Ecto neural progenitor cell (in vitro differentiated cells): ENCODE data around the gene LTBP1.
"Not testable (repeated sequence)": the region's sequence is repeated elsewhere in the genome, so short reads cannot be mapped to it uniquely, and the experiment has no call there.

Source experiments
- DNase-seq: peaks from one replicate; pipeline ENCODE4 v3.0.0-alpha.2; 2018; ENCODE audit warnings: low spot score

The LTBP1 gene

DNA sequence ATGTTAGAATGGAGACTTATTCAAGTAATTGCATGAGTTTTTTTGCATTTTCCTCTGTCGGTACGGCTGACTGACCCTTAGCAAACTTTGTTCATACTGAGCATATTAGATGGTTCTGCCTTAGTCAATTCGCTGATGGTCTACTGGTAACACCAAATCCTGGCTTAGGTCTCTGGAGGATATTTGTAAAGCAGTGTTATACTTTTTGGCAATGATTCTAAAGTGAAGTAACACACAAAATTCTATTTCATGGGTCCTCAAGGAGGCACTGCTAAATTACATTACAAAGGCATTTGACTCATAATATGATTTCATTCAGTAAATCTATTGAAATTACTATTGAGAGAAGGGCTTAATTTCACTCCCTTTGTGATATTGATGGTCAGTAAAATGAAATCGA lies 282.9 kb downstream of the LTBP1 start:
- no peak for DNase-seq

GRCh38 chr2:33230195-33230594 lies 283.4 kb downstream of the LTBP1 start:
- DNase-seq, result no peak

GRCh38 chr2:33230842-33231241 lies 284.1 kb downstream of the LTBP1 start:
- DNase-seq, result no peak

DNA sequence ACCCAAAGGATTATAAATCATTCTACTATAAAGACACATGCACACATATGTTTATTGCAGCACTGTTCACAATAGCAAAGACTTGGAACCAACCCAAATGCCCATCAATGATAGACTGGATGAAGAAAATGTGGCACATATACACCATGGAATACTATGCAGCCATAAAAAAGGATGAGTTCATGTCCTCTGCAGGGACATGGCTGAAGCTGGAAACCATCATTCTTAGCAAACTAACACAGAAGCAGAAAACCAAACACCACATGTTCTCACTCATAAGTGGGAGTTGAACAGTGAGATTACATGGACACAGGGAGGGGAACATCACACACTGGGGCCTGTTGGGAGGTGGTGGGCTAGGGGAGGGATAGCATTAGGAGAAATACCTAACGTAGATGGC lies 288.8 kb downstream of the LTBP1 start:
- not testable (repeated sequence) for DNase-seq

- DNase-seq, result no peak
These were observed 290.0 kb downstream of the LTBP1 start for GRCh38 chr2:33236482-33237385.

GRCh38 chr2:33238111-33238510 lies 291.4 kb downstream of the LTBP1 start:
- DNase-seq, result no peak

- DNase-seq, result no peak
These were observed 293.4 kb downstream of the LTBP1 start for GRCh38 chr2:33240178-33240577.

GRCh38 chr2:33241072-33241471 lies 294.3 kb downstream of the LTBP1 start:
- no peak for DNase-seq

DNA sequence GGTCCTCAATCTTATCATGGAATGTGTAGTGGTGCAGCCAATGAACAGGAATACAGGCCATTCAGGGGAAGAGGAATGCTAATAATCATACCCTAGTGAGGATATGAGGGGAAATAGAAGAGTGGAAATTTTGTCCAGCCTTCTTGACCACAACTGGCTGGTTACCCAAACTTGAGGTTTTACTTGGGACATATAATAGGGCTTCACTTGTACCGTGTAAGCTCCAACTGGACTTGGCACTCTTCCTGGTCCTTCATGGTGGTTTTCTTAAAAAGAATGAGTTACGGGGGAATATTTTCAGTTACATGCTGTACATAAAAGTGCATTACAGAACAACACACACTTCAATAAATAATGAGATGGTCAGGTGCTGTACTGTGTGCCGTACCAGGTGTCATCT lies 294.8 kb downstream of the LTBP1 start:
- DNase-seq, result no peak

- no peak for DNase-seq
These were observed 296.1 kb downstream of the LTBP1 start for GRCh38 chr2:33242845-33243244.

GRCh38 chr2:33246432-33246831 lies 299.7 kb downstream of the LTBP1 start:
- DNase-seq, result no peak

DNA sequence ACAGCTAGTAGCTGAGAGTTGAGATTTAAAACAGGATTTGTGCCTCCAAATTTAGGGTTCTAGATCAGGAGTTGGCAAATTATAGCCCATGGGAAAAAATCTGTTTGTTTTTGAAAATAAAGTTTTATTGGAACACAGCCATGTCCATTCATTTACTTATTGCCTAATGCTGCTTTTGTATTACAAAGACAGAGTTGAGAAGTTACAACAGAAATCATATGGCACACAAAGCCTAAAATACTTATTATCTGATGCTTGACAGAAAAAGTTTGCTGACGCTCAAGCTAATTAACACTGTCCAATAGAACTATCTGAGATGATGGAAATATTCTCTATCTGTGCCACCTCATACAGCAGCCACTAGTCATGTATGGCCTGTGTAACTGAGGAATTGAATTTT lies 300.6 kb downstream of the LTBP1 start:
- no peak for DNase-seq

DNA sequence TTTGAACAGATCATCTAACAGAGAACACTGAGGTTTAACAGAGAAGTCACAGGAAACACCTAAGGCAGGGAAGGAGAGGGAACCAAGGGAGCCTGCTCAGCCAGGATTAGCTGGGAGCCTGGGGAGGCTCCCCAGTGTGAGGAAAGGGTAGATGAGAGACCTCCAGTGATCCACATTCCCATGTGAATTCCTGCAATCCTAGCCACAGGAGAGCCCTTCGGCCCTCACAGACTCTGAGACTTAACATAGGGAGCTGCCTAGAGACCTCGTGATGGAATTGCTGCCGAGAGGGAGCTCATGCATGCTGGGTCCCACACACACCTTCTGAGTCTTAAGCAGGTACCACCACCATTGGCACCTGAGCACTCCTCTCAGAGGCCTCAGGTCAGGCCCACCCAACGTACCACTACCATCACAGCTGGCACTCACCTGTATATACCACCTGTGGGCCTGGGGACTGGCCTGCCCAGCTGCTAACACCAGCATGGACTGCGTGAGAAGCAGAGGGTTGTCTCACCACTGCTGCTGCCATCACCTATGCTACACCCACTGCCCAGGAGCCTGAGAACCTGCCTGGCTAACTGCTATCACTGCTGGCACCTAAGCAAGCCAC lies 303.8 kb downstream of the LTBP1 start:
- no peak for DNase-seq

DNA sequence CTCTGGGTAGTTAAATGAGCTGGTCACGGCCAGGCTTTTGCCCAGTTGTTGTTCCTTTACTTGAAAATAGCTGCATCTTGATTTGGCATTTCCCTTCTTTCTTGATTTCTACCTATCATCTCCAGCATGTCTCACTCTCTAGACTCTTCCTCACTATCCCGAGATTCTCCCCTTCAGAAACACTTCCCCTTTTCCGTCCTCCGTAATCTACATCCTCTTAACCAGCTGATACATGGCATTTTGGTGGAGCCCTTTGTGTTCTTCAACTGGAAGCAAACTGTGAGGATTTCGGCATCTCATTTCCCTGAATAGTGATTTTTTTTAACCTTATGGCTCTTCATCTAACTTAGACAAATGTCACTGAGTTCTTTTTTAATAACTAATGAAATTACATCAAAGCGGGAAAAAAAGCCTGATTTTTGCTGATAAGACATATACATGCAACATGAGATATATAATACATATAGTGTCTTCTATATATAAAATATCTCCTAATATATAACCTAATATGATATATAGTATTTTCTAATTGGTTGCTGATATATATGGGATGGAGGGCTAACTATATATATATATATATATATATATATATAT lies 309.5 kb downstream of the LTBP1 start:
- DNase-seq, result no peak

- DNase-seq, result no peak
These were observed 311.6 kb downstream of the LTBP1 start for GRCh38 chr2:33258387-33258786.

DNA sequence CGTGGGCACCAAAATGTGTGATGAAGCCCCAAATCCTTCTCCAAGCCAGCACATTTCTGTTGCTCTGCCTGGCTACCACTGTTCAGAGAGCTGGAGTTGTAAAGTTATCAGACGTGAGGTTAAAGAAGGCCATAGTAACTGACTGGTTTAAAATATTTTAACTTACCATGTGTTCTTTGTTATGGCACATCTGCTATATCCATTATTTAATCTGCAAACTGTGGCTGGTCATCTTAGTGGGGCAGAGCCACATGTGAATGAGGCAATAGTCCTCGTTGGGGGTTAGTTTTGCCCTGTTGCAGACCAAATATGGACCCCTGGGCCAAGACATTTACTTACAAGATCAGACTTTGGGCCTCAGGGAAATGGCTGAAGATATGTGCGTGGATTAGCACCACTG lies 315.3 kb downstream of the LTBP1 start:
- DNase-seq, result no peak

DNA sequence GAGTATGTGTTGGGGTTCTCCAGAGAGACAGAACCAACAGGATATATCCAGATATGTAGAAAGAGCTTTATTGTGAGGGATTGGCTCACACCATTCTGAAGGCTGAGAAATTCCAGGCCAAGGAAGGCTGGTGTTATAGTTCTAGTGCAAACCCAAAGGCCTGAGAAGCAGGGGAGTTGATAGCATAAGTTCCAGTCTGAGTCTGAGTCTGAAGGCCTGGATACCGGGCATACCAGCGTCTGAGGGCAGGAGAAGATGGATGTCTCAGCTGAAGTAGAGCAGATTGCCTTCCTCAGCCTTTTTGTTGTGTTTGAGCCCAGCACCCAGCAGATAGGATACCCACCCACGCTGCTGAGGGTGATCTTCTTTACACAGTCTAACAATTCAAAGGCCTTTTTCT lies 318.0 kb downstream of the LTBP1 start:
- no peak for DNase-seq

DNA sequence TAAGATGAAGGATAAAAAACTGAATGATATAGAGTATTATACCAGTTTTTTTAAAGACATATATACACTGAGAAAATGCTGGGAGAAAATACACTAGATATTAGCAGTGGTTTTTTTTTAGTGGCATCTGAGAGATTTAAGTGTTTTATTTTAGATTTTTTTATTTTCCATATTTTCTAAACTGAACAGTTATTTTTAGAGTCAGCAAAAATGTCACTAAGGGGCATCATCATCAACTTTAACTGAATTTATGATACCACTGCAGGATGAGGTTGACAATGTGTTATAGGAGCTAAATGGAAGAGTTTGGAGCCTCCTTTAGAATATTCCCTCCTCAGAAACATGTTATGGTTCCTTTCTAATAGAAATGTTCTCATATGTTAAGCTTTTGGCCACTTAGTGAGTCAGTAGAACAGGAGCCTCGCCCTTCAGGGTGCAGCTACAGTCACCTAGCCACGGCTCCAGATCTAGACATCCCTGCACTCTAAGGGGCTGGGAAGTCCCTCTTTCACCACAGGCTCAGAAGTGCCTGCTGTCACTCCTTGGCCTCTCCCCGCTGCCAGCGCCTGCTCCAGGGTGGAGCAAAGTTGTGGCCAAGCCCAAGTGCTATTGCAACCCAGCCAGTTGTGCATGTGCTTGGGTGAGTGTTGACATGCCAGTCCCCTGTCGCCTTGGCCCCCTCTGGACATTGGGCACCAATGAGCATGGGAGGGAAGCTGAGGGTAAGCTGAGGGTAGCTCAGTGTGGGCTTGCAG lies 319.0 kb downstream of the LTBP1 start:
- no peak for DNase-seq

DNA sequence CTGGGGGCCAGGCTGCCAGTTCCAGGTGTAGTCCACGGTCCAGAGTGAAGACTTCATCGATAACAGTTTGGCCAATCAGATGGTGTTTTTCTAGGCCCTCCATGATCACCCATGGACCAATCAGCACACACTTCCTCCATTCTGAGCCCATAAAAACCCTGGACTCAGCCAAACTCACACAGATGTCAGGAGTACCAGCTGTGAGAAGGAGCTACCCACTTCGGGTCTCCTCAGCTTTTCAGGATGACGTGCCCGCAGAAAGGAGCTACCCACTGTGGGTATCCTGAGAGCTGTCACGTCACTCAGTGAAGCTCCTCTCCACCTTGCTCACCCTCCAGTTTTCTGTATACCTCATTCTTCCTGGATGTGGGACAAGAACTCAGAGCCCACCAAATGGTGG lies 319.7 kb downstream of the LTBP1 start:
- DNase-seq, result no peak

- no peak for DNase-seq
These were observed 320.3 kb downstream of the LTBP1 start for GRCh38 chr2:33267043-33267442.

DNA sequence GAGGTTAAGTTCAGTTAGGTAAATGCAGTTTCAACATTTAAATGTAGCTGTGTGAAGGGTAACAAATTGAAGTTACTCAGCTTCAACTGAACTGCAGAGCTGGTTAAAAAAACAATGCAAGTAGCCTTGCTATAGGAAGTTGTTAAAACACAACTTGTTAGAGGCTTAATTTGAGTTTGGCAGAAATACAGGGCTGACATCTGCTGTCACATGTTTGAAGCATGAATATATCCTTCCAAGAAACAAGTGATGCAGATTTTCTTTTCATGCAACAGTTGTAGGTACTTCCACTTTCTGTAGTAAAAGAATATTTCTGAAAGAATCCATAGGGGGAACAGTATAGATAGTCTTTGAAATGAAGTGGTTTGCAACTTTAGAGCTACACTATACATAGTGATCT lies 321.0 kb downstream of the LTBP1 start:
- DNase-seq, result no peak

DNA sequence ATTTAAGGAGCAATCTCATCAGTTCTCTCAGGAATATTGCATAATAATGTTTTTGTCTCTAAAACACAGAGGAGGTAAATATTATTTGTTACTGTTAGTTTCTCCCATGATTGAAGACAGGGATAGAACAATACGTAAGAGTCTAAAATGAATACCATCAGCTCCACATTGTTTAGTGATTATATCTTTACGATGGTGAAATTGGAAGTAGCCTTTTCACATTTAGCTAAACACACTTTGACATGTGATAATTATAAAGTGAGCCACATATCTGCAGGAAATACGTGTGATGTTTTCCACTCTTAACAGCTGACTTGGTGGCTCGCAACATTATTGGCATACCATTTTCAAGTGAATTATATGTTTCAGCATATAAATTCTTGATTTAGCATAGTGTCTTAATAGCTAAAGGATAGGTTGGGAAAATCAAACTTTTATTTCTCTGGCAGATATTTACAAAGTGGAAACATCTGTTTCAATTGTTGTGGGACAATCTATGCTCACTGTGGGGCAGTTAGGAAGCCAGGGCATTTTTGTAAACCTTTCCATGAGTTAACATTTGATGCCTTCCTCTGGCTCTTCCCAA lies 321.6 kb downstream of the LTBP1 start:
- no peak for DNase-seq
